ENCODE results near the gene PHKB. TPM values are rescaled to one million over a fixed set of nuclear protein-coding genes. Genes with fewer than 3 reads are reported as not detected.

Gene PHKB
- total and polyA plus RNA-seq, 2 of the 8 experiments (the other 6 are each of a cell fraction or from before 2014, with no cell fraction given), result 18.6 to 38.3 TPM

DNA sequence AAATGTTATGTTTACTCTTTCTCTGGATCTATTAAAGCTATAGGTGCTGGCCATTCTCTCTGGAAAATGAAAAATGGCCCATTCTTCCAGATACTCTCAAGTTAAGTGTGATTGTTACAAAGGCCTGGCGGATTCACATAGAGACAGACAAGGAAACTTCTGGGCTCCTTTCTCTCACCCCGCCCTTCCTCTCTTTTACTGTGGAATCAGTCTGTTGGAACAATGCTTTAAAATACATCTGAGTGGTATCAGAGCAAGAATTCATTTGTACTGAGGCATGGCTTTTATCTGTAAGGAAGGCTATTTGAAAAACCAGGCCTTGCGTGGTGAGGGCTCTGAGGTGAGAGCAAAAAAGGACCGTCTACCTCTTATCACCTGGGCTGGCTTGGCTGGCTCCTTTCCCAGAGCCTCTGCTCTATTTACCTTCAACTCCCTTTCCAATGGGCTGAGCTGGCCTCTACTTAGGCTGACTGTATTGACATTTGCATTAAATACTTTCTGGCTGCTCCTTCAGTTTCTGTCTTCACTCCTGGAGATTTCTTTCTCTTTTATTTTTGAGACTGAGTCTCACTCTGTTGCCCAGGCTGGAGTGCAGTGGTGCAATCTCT, 274.0 kb downstream of the PHKB start:
- no peak overlapping the region for H2AK5ac ChIP-seq (ENCODE audit: low read depth, low read length)
- FAIRE-seq, result no peak
- H2BK12ac ChIP-seq (ENCODE audit: low read depth, low read length), result no peak overlapping the region
- no peak overlapping the region for H3K27ac ChIP-seq (ENCODE audit: low read depth, low read length)
- no peak overlapping the region for H3K4me2 ChIP-seq (ENCODE audit: insufficient read depth in 1 of 2, low read depth in 2 of 2, low read length in 2 of 2)
- no peak overlapping the region for H2BK20ac ChIP-seq (ENCODE audit: low read length)
- H3K23me2 ChIP-seq (ENCODE audit: low read depth, low read length), result no peaks in the 10 kb centered on the region
- H4K8ac ChIP-seq (ENCODE audit: extremely low read depth, insufficient read depth, low read length), result no peak overlapping the region
- H3K56ac ChIP-seq (replicated peaks; ENCODE audit: insufficient read length, low read depth, low read length), result no peak overlapping the region
- no peak overlapping the region for H3K18ac ChIP-seq (ENCODE audit: extremely low read depth, low read length)
- peak overlapping the region; percentile 41; the same call in 1 of the 2 replicates for H2AFZ ChIP-seq (ENCODE audit: low read length)
- H3K36me3 ChIP-seq (ENCODE audit: control insufficient read depth in 2 of 4, insufficient read depth in 4 of 4, low read length in 3 of 4), result no peaks in the 10 kb centered on the region
- no peak overlapping the region for H3K4me3 ChIP-seq (ENCODE audit: extremely low read depth in 1 of 4, insufficient read depth in 2 of 4, low read depth in 3 of 4, low read length in 4 of 4)
- 87% methylated on average over 4 of the region's 4 CpGs; no CpG with 5 or more reads in 1 of the 2 experiments for WGBS, 2 experiments (ENCODE audit: extremely low coverage in 1 of 2, insufficient coverage in 1 of 2, insufficient read length in 1 of 2, insufficient replicate concordance in 2 of 2, low coverage in 1 of 2, low lambda C conversion rate in 2 of 2, missing lambda C conversion rate in 1 of 2)
- H3K79me1 ChIP-seq (ENCODE audit: low read depth, low read length), result no peaks in the 10 kb centered on the region
- H4K91ac ChIP-seq (replicated peaks; ENCODE audit: insufficient read length, low read length), result no peak overlapping the region
- H3K9ac ChIP-seq (replicated peaks in 1 of 4; ENCODE audit: extremely low read depth in 1 of 4, low read depth in 3 of 4, low read length in 3 of 4), result no peak overlapping the region
- H3K4me1 ChIP-seq (replicated peaks in 1 of 4; ENCODE audit: control insufficient read depth in 3 of 4, insufficient read depth in 4 of 4, low read length in 3 of 4), result peaks cover 0 to 15% (median 4%) of the 10 kb centered on the region in 4 experiments; a peak in 4 of 7 replicates
- ChIA-PET POLR2A (ENCODE audit: partially characterized antibody) (no interaction called here), CTCF (ENCODE audit: partially characterized antibody) (interaction anchor here (0.8 kb wide), 1 partner anchor 47 kb away, joined by 3 read pairs; no protein-coding TSS in a partner anchor)
- H3K27me3 ChIP-seq (replicated peaks in 1 of 4; ENCODE audit: control insufficient read depth in 3 of 4, extremely low read depth in 1 of 4, insufficient read depth in 3 of 4, low read length in 3 of 4), result no peaks in the 10 kb centered on the region
- no peak for DNase-seq (ENCODE audit: low read depth in 1 of 2, low spot score in 2 of 2)
- H2BK5ac ChIP-seq (ENCODE audit: low read depth, low read length), result no peak overlapping the region
- no peak overlapping the region for H4K5ac ChIP-seq (ENCODE audit: insufficient read length, low read depth, low read length)
- no peaks in the 10 kb centered on the region for H4K20me1 ChIP-seq (replicated peaks in 1 of 2; ENCODE audit: control insufficient read depth in 1 of 2, insufficient read depth in 2 of 2, low read length in 2 of 2)
- H3K4ac ChIP-seq (replicated peaks; ENCODE audit: insufficient read length, low read depth, low read length), result no peak overlapping the region
- H3K23ac ChIP-seq (ENCODE audit: insufficient read length), result no peak overlapping the region
- no peaks in the 10 kb centered on the region for H3K79me2 ChIP-seq (ENCODE audit: control insufficient read depth in 1 of 2, insufficient read depth in 2 of 2, low read length in 2 of 2)
- no peak overlapping the region for H2BK120ac ChIP-seq (replicated peaks; ENCODE audit: low read depth, low read length)
- no peak for TF ChIP-seq KDM4A (IDR thresholded peaks at IDR 0.05; ENCODE audit: low read depth, low read length, severe bottlenecking)
- TF ChIP-seq GABPA (IDR thresholded peaks at IDR 0.05; ENCODE audit: borderline replicate concordance, insufficient read depth, low read length), result no peak
- TF ChIP-seq ASH2L (IDR thresholded peaks at IDR 0.05; ENCODE audit: low read length), result no peak
- TF ChIP-seq SIRT6 (IDR thresholded peaks at IDR 0.05; ENCODE audit: low read length), result no peak
- TF ChIP-seq BRCA1 (IDR thresholded peaks at IDR 0.05; ENCODE audit: low read depth, low read length), result no peak
- no peak for TF ChIP-seq POLR2AphosphoS5 (IDR thresholded peaks at IDR 0.05; ENCODE audit: low read depth, low read length)
- no peak for TF ChIP-seq YY1 (IDR thresholded peaks at IDR 0.05; ENCODE audit: low read depth, low read length)
- no peak for TF ChIP-seq SP2 (IDR thresholded peaks at IDR 0.05; ENCODE audit: low read length)
- no peak for TF ChIP-seq FOSL1 (IDR thresholded peaks at IDR 0.05; ENCODE audit: insufficient read depth, low read depth, low read length)
- no peak for TF ChIP-seq CTBP2 (IDR thresholded peaks at IDR 0.05; ENCODE audit: borderline replicate concordance, insufficient read depth, insufficient read length, low read length)
- TF ChIP-seq RXRA (IDR thresholded peaks at IDR 0.05; ENCODE audit: insufficient read depth, low read depth, low read length), result no peak
- TF ChIP-seq, protein P1, sequence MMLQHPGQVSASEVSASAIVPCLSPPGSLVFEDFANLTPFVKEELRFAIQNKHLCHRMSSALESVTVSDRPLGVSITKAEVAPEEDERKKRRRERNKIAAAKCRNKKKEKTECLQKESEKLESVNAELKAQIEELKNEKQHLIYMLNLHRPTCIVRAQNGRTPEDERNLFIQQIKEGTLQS (IDR thresholded peaks at IDR 0.05; ENCODE audit: insufficient read depth, low read depth, low read length), result no peak
- no peak overlapping the region for H2BK15ac ChIP-seq (ENCODE audit: low read length)
- no peak overlapping the region for H3K14ac ChIP-seq (ENCODE audit: insufficient read length)
- peaks cover 0 to 6% of the 10 kb centered on the region in 2 experiments; a peak in 1 of 4 replicates for H3K9me3 ChIP-seq (ENCODE audit: insufficient read depth in 2 of 2, low read depth in 1 of 2, low read length in 1 of 2)

All from H1 (cell line).